Measurements from ENCODE around the gene FBN2. TPM values are rescaled to one million over a fixed set of nuclear protein-coding genes. Genes with fewer than 3 reads are reported as not detected.

Gene FBN2
- total and polyA plus RNA-seq, 2 of the 4 experiments (the other 2 are of a cell fraction), result 26.7 to 69.0 TPM

GRCh38 chr5:128522336-128522735 is 15.7 kb downstream of the FBN2 start:
- H3K9ac ChIP-seq (ENCODE audit: low read depth, low read length), result no peak overlapping the region
- no peak overlapping the region for H3K4me3 ChIP-seq (ENCODE audit: insufficient read depth, low read depth, low read length)
- no peaks in the 10 kb centered on the region for H3K9me1 ChIP-seq (ENCODE audit: insufficient read depth, low read length)
- H4K5ac ChIP-seq (ENCODE audit: low read depth, low read length), result no peak overlapping the region
- no peaks in the 10 kb centered on the region; the same call in 1 of the 2 replicates for H3K4me1 ChIP-seq (ENCODE audit: control insufficient read depth, insufficient read depth, low read length)
- intact Hi-C loops (cut with micrococcal nuclease), result no loop called here
- H3K18ac ChIP-seq (ENCODE audit: low read depth, low read length), result no peak overlapping the region
- H4K8ac ChIP-seq (ENCODE audit: low read depth in 2 of 2, low read length in 2 of 2), result no peak overlapping the region
- dilution Hi-C loops (cut with HindIII; ENCODE audit: low sequenced_read_pairs, unreplicated experiment), result no loop called here
- H4K20me1 ChIP-seq (ENCODE audit: insufficient read depth, low read length), result peaks cover 2% of the 10 kb centered on the region; the same call in 1 of the 2 replicates
- H3K4ac ChIP-seq (ENCODE audit: low read depth, low read length), result no peak overlapping the region
- ATAC-seq (ENCODE audit: low read depth) (no peak; the same call in 1 of the 2 replicates), DNase-seq (no peak)
- no peak overlapping the region for H2AK5ac ChIP-seq (ENCODE audit: low read depth, low read length)
- H3K27ac ChIP-seq (ENCODE audit: insufficient read depth, low read length), result no peak overlapping the region
- H3K27me3 ChIP-seq (ENCODE audit: control insufficient read depth, insufficient read depth, low read length), result no peaks in the 10 kb centered on the region
- no peak overlapping the region for H2BK15ac ChIP-seq (ENCODE audit: low read depth, low read length)
- H4K91ac ChIP-seq (ENCODE audit: insufficient read depth, low read depth, low read length), result no peak overlapping the region
- H3K79me1 ChIP-seq (ENCODE audit: low read depth in 1 of 2, low read length in 2 of 2), result peaks cover 3 to 4% of the 10 kb centered on the region in 2 experiments; a peak in 2 of 4 replicates
- no peak overlapping the region for H2BK20ac ChIP-seq (ENCODE audit: low read depth, low read length)
- TF ChIP-seq CEBPB (IDR thresholded peaks at IDR 0.05; ENCODE audit: low read depth, low read length) (no peak), NFE2L2 (IDR thresholded peaks at IDR 0.05; ENCODE audit: low read depth, low read length) (no peak), MXI1 (IDR thresholded peaks at IDR 0.05; ENCODE audit: borderline replicate concordance, low read depth, low read length) (no peak), SMC3 (IDR thresholded peaks at IDR 0.05; ENCODE audit: low read depth, low read length) (no peak), RFX5 (IDR thresholded peaks at IDR 0.05; ENCODE audit: low read depth, low read length) (no peak), RCOR1 (IDR thresholded peaks at IDR 0.05; ENCODE audit: insufficient replicate concordance, low read length) (no peak)
- no peak overlapping the region for H2AK9ac ChIP-seq (replicated peaks; ENCODE audit: low read depth, low read length, poor library complexity)
- ChIA-PET POLR2A (ENCODE audit: unreplicated experiment) (interaction anchor here (0.6 kb wide), 1 partner anchor 782 kb away, joined by 3 read pairs; no protein-coding TSS in a partner anchor), CTCF (no interaction called here)
- no CpG with 5 or more reads among the region's 5 CpGs for WGBS, 2 experiments (ENCODE audit: extremely low coverage in 2 of 2, insufficient read length in 1 of 2)
- H3K4me2 ChIP-seq (ENCODE audit: low read depth, low read length), result no peak overlapping the region
- no peak overlapping the region for H3K56ac ChIP-seq (ENCODE audit: extremely low read depth, insufficient read depth, low read length)
- H3K23ac ChIP-seq (ENCODE audit: low read depth, low read length), result no peak overlapping the region
- peaks cover 22% of the 10 kb centered on the region for H3K36me3 ChIP-seq (ENCODE audit: control insufficient read depth, insufficient read depth, low read length)
- H2AFZ ChIP-seq (replicated peaks; ENCODE audit: low read length, poor library complexity), result no peak overlapping the region
- in situ Hi-C loops (cut with MboI; ENCODE audit: low sequenced_read_pairs), result loop anchor here (25.0 kb wide), 1 partner anchor 315 kb away; no protein-coding TSS in a partner anchor
- no peak overlapping the region for H2BK120ac ChIP-seq (ENCODE audit: low read depth, low read length)
- H3K9me3 ChIP-seq (ENCODE audit: control insufficient read depth, insufficient read depth, low read length), result no peaks in the 10 kb centered on the region
- no TSS peak for BruUV-seq (replicated peaks)
- H3K14ac ChIP-seq (replicated peaks; ENCODE audit: low read depth, low read length), result no peak overlapping the region
- no peak overlapping the region for H2BK5ac ChIP-seq (ENCODE audit: low read depth, low read length, poor library complexity, severe bottlenecking)
